Mammary epithelial cell (primary cell): ENCODE data around the gene UBE3D.

Source experiments
- CTCF ChIP-seq, 2 donors: IDR thresholded peaks in 1 of 2; conservative IDR thresholded peaks in 1 of 2; 2 replicates each; pipeline ENCODE4 v1.5.1; 2011 to 2012; ENCODE audit warnings: inconsistent platforms in 2 of 2, low read length in 2 of 2, mild to moderate bottlenecking in 2 of 2, control low read depth in 1 of 2, low read depth in 1 of 2; ENCODE audit not compliant: insufficient read depth in 1 of 2; ENCODE audit errors: extremely low read depth in 1 of 2
- EZH2 ChIP-seq: IDR thresholded peaks from 2 replicates; pipeline ENCODE4 v1.6.1; 2012; ENCODE audit warnings: low read length, inconsistent platforms, borderline replicate concordance

DNA sequence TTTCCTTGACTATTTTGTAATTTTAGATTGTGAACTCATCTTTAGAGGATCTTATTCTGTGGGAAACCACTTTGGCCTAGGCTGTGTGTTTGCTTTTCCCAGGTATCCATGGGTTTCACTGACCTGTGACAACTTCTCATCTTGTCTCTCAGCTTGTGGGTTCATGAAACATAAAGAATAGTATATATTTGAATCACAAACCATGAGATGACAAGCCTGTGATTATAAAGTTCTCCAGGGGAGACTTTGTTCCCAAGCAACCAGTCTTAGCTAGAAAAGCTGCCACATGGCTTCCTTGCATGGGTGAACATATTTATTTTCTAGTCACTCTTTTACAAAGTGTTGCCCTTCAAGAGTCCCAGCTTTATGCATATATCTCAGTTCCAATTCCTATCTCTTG lies 201.9 kb downstream of the UBE3D start:
- TF ChIP-seq CTCF (conservative IDR thresholded peaks at IDR 0.05 in 1 of 2, IDR thresholded peaks at IDR 0.05 in 1 of 2; ENCODE audit: extremely low read depth in 1 of 2, insufficient read depth in 1 of 2, low read depth in 1 of 2, low read length in 2 of 2): no peak
- TF ChIP-seq EZH2: no peak
